Breast epithelium (tissue), 3 donors: Measurements from ENCODE around the gene AOC3.

Experiments
- CTCF ChIP-seq, 3 donors: fragments of 450-650 bp; IDR thresholded peaks; one replicate each; pipeline ENCODE4 v1.5.1; 2016 to 2017; ENCODE audit warnings: antibody characterized with exemption in 3 of 3, mild to moderate bottlenecking in 3 of 3, moderate library complexity in 3 of 3
- POLR2A ChIP-seq: fragments of 450-650 bp; IDR thresholded peaks from one replicate; pipeline ENCODE4 v1.6.1; 2016; ENCODE audit warnings: antibody characterized with exemption, mild to moderate bottlenecking, moderate library complexity

GRCh38 chr17:42878924-42879595, 28.1 kb downstream of the AOC3 start:
- TF ChIP-seq CTCF (IDR thresholded peaks at IDR 0.05) (no peak), POLR2A (no peak)
